HEK293 (cell line): ENCODE measurements around the gene PRSS2.

Experiments
- CTCF ChIA-PET: fragments of 350-600 bp; formaldehyde crosslinking; extraction: SDS; loops from one replicate; lab custom pipeline; 2021; ENCODE audit warnings: antibody characterized with exemption; lab: Yijun Ruan, JAX
- POLR2A ChIA-PET: fragments of 300-600 bp; formaldehyde crosslinking; extraction: SDS; loops from one replicate; lab custom pipeline; 2020; ENCODE audit warnings: antibody characterized with exemption, inconsistent platforms; lab: Yijun Ruan, JAX
- H3K27ac ChIP-seq: fragments of 200-500 bp; sonication (Bioruptor generic); 2 replicates; pipeline ENCODE4 v1.5.1; 2014; ENCODE audit warnings: low read depth, low read length, control low read depth, inconsistent platforms; ENCODE audit errors: extremely low read depth
- H3K36me3 ChIP-seq, 2 experiments: fragments of 200-500 bp in 1 of 2; sonication (Bioruptor generic) in 1 of 2; 1 replicate in 1 of 2; 2 replicates in 1 of 2; pipeline ENCODE4 v1.5.1; 2014 to 2017; ENCODE audit warnings: inconsistent platforms in 2 of 2, low read length in 2 of 2; ENCODE audit not compliant: control insufficient read depth in 2 of 2, insufficient read depth in 1 of 2
- H3K4me1 ChIP-seq: fragments of 200-500 bp; sonication (Bioruptor generic); 2 replicates; pipeline ENCODE4 v1.5.1; 2014; ENCODE audit warnings: mild to moderate bottlenecking, low read length, inconsistent platforms; ENCODE audit not compliant: control insufficient read depth, insufficient read depth
- H3K4me3 ChIP-seq: 2 replicates; pipeline ENCODE4 v1.5.1; 2011; ENCODE audit warnings: low read depth, mild to moderate bottlenecking, control low read depth, low read length, moderate library complexity
- H3K9me3 ChIP-seq: fragments of 200-500 bp; sonication (Bioruptor generic); 2 replicates; pipeline ENCODE4 v1.5.1; 2014; ENCODE audit warnings: low read depth, low read length, inconsistent platforms; ENCODE audit not compliant: control insufficient read depth, insufficient read depth
- KLF9 ChIP-seq: fragments of 450-650 bp; formaldehyde crosslinking; IDR thresholded peaks from 2 replicates; pipeline ENCODE4 v1.5.1; 2016; ENCODE audit warnings: missing biosample characterization, missing genetic modification characterization, low read depth
- SCRT2 ChIP-seq: fragments of 450-650 bp; formaldehyde crosslinking; IDR thresholded peaks from 2 replicates; pipeline ENCODE4 v1.5.1; 2016; ENCODE audit warnings: missing biosample characterization, missing genetic modification characterization
- ZBTB21 ChIP-seq: fragments of 450-650 bp; formaldehyde crosslinking; IDR thresholded peaks from 2 replicates; pipeline ENCODE4 v1.5.1; 2017; ENCODE audit warnings: missing biosample characterization, missing genetic modification characterization
- ZFP41 ChIP-seq: fragments of 450-650 bp; formaldehyde crosslinking; IDR thresholded peaks from 2 replicates; pipeline ENCODE4 v1.5.1; 2016; ENCODE audit warnings: missing biosample characterization, missing genetic modification characterization, borderline replicate concordance
- ZNF155 ChIP-seq: fragments of 450-650 bp; formaldehyde crosslinking; IDR thresholded peaks from 2 replicates; pipeline ENCODE4 v1.5.1; 2016; ENCODE audit warnings: missing biosample characterization, missing genetic modification characterization
- ZNF214 ChIP-seq: fragments of 450-650 bp; formaldehyde crosslinking; IDR thresholded peaks from 2 replicates; pipeline ENCODE4 v1.5.1; 2017; ENCODE audit warnings: missing biosample characterization, mild to moderate bottlenecking, missing genetic modification characterization, borderline replicate concordance
- ZNF324 ChIP-seq: fragments of 450-650 bp; formaldehyde crosslinking; IDR thresholded peaks from 2 replicates; pipeline ENCODE4 v1.5.1; 2016; ENCODE audit warnings: missing biosample characterization, missing genetic modification characterization
- ZNF366 ChIP-seq: fragments of 450-650 bp; formaldehyde crosslinking; conservative IDR thresholded peaks from 2 replicates; pipeline ENCODE4 v1.5.1; 2016; ENCODE audit warnings: missing biosample characterization, missing genetic modification characterization
- ZNF521 ChIP-seq: fragments of 450-650 bp; formaldehyde crosslinking; IDR thresholded peaks from 2 replicates; pipeline ENCODE4 v1.5.1; 2017; ENCODE audit warnings: missing biosample characterization, mild to moderate bottlenecking, missing genetic modification characterization
- ZNF560 ChIP-seq: fragments of 450-650 bp; formaldehyde crosslinking; IDR thresholded peaks from 2 replicates; pipeline ENCODE4 v1.5.1; 2017; ENCODE audit warnings: missing biosample characterization, missing genetic modification characterization, borderline replicate concordance
- ZNF654 ChIP-seq: fragments of 450-650 bp; formaldehyde crosslinking; IDR thresholded peaks from 2 replicates; pipeline ENCODE4 v1.5.1; 2016; ENCODE audit warnings: low read depth, missing biosample characterization, missing genetic modification characterization
- ZNF707 ChIP-seq: fragments of 450-650 bp; formaldehyde crosslinking; IDR thresholded peaks from 2 replicates; pipeline ENCODE4 v1.5.1; 2016; ENCODE audit warnings: missing biosample characterization, missing genetic modification characterization
- ZNF785 ChIP-seq: fragments of 450-650 bp; formaldehyde crosslinking; IDR thresholded peaks from 2 replicates; pipeline ENCODE4 v1.5.1; 2016; ENCODE audit warnings: missing biosample characterization, missing genetic modification characterization
- TF ChIP-seq, protein P1 (sequence below): fragments of 450-650 bp; formaldehyde crosslinking; conservative IDR thresholded peaks from 2 replicates; pipeline ENCODE4 v1.5.1; 2016; ENCODE audit warnings: low read depth, missing biosample characterization, missing genetic modification characterization
- TF ChIP-seq, protein P2 (sequence below): fragments of 450-650 bp; formaldehyde crosslinking; conservative IDR thresholded peaks from 2 replicates; pipeline ENCODE4 v1.5.1; 2016; ENCODE audit warnings: low read depth, missing biosample characterization, missing genetic modification characterization
- TF ChIP-seq, protein P3 (sequence below): fragments of 450-650 bp; formaldehyde crosslinking; IDR thresholded peaks from 2 replicates; pipeline ENCODE4 v1.5.1; 2016; ENCODE audit warnings: missing biosample characterization, missing genetic modification characterization
- TF ChIP-seq, protein P4 (sequence below): fragments of 450-650 bp; formaldehyde crosslinking; IDR thresholded peaks from 2 replicates; pipeline ENCODE4 v1.5.1; 2016; ENCODE audit warnings: missing biosample characterization, missing genetic modification characterization
- TF ChIP-seq, protein P5 (sequence below): IDR thresholded peaks from 2 replicates; pipeline ENCODE4 v1.6.1; 2011; ENCODE audit warnings: mild to moderate bottlenecking, low read depth, low read length, borderline replicate concordance
- TF ChIP-seq, protein P6 (sequence below): fragments of 450-650 bp; formaldehyde crosslinking; IDR thresholded peaks from 2 replicates; pipeline ENCODE4 v1.5.1; 2017; ENCODE audit warnings: missing biosample characterization, mild to moderate bottlenecking, missing genetic modification characterization, moderate library complexity
- TF ChIP-seq, protein P7 (sequence below): fragments of 450-650 bp; formaldehyde crosslinking; IDR thresholded peaks from 2 replicates; pipeline ENCODE4 v1.5.1; 2016; ENCODE audit warnings: missing biosample characterization, missing genetic modification characterization

PRSS2 gene

DNA sequence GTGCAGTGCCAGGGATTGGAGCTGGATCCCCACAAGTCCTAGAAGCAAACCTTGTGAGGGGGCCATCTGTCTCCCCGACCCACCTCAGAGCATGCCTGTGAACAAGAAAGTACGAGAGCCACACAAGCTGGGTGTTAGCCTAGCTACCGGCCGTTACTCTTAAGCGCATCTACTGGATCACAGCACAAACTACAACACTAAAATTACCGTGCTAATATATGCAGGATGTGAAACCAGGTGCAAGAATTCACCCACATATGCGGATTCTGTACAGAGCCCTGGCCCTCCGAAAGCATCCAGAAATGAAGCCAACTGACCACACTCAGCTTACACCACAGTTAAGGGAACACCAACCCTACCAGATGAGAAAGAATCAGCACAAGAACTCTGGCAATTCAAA lies 37.5 kb upstream of the PRSS2 start (continued):
- TF ChIP-seq, protein P1, sequence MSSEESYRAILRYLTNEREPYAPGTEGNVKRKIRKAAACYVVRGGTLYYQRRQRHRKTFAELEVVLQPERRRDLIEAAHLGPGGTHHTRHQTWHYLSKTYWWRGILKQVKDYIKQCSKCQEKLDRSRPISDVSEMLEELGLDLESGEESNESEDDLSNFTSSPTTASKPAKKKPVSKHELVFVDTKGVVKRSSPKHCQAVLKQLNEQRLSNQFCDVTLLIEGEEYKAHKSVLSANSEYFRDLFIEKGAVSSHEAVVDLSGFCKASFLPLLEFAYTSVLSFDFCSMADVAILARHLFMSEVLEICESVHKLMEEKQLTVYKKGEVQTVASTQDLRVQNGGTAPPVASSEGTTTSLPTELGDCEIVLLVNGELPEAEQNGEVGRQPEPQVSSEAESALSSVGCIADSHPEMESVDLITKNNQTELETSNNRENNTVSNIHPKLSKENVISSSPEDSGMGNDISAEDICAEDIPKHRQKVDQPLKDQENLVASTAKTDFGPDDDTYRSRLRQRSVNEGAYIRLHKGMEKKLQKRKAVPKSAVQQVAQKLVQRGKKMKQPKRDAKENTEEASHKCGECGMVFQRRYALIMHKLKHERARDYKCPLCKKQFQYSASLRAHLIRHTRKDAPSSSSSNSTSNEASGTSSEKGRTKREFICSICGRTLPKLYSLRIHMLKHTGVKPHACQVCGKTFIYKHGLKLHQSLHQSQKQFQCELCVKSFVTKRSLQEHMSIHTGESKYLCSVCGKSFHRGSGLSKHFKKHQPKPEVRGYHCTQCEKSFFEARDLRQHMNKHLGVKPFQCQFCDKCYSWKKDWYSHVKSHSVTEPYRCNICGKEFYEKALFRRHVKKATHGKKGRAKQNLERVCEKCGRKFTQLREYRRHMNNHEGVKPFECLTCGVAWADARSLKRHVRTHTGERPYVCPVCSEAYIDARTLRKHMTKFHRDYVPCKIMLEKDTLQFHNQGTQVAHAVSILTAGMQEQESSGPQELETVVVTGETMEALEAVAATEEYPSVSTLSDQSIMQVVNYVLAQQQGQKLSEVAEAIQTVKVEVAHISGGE (tag by site-specific recombination): no peak
- TF ChIP-seq KLF9 (tag by site-specific recombination) (no peak), ZNF707 (no peak), ZNF654 (tag by site-specific recombination) (no peak), ZNF366 (no peak), ZNF214 (tag by site-specific recombination) (no peak), ZNF155 (tag by site-specific recombination) (no peak), ZNF521 (tag by site-specific recombination) (no peak), ZFP41 (tag by site-specific recombination) (no peak), ZNF785 (tag by site-specific recombination) (no peak)
- TF ChIP-seq, protein P2, sequence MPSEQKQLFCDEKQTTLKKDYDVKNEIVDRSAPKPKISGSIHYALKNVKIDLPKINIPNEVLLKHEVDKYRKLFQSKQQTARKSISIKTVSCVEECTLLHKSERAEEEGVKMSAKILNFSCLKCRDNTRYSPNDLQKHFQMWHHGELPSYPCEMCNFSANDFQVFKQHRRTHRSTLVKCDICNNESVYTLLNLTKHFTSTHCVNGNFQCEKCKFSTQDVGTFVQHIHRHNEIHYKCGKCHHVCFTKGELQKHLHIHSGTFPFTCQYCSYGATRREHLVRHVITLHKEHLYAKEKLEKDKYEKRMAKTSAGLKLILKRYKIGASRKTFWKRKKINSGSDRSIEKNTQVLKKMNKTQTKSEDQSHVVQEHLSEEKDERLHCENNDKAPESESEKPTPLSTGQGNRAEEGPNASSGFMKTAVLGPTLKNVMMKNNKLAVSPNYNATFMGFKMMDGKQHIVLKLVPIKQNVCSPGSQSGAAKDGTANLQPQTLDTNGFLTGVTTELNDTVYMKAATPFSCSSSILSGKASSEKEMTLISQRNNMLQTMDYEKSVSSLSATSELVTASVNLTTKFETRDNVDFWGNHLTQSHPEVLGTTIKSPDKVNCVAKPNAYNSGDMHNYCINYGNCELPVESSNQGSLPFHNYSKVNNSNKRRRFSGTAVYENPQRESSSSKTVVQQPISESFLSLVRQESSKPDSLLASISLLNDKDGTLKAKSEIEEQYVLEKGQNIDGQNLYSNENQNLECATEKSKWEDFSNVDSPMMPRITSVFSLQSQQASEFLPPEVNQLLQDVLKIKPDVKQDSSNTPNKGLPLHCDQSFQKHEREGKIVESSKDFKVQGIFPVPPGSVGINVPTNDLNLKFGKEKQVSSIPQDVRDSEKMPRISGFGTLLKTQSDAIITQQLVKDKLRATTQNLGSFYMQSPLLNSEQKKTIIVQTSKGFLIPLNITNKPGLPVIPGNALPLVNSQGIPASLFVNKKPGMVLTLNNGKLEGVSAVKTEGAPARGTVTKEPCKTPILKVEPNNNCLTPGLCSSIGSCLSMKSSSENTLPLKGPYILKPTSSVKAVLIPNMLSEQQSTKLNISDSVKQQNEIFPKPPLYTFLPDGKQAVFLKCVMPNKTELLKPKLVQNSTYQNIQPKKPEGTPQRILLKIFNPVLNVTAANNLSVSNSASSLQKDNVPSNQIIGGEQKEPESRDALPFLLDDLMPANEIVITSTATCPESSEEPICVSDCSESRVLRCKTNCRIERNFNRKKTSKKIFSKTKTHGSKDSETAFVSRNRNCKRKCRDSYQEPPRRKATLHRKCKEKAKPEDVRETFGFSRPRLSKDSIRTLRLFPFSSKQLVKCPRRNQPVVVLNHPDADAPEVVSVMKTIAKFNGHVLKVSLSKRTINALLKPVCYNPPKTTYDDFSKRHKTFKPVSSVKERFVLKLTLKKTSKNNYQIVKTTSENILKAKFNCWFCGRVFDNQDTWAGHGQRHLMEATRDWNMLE: no peak
- TF ChIP-seq, protein P3, sequence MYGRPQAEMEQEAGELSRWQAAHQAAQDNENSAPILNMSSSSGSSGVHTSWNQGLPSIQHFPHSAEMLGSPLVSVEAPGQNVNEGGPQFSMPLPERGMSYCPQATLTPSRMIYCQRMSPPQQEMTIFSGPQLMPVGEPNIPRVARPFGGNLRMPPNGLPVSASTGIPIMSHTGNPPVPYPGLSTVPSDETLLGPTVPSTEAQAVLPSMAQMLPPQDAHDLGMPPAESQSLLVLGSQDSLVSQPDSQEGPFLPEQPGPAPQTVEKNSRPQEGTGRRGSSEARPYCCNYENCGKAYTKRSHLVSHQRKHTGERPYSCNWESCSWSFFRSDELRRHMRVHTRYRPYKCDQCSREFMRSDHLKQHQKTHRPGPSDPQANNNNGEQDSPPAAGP (tag by site-specific recombination): no peak
- TF ChIP-seq, protein P4, sequence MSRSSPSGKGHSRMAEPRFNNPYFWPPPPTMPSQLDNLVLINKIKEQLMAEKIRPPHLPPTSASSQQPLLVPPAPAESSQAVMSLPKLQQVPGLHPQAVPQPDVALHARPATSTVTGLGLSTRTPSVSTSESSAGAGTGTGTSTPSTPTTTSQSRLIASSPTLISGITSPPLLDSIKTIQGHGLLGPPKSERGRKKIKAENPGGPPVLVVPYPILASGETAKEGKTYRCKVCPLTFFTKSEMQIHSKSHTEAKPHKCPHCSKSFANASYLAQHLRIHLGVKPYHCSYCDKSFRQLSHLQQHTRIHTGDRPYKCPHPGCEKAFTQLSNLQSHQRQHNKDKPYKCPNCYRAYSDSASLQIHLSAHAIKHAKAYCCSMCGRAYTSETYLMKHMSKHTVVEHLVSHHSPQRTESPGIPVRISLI (tag by site-specific recombination): no peak
- TF ChIP-seq, protein P5, sequence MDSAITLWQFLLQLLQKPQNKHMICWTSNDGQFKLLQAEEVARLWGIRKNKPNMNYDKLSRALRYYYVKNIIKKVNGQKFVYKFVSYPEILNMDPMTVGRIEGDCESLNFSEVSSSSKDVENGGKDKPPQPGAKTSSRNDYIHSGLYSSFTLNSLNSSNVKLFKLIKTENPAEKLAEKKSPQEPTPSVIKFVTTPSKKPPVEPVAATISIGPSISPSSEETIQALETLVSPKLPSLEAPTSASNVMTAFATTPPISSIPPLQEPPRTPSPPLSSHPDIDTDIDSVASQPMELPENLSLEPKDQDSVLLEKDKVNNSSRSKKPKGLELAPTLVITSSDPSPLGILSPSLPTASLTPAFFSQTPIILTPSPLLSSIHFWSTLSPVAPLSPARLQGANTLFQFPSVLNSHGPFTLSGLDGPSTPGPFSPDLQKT: no peak

DNA sequence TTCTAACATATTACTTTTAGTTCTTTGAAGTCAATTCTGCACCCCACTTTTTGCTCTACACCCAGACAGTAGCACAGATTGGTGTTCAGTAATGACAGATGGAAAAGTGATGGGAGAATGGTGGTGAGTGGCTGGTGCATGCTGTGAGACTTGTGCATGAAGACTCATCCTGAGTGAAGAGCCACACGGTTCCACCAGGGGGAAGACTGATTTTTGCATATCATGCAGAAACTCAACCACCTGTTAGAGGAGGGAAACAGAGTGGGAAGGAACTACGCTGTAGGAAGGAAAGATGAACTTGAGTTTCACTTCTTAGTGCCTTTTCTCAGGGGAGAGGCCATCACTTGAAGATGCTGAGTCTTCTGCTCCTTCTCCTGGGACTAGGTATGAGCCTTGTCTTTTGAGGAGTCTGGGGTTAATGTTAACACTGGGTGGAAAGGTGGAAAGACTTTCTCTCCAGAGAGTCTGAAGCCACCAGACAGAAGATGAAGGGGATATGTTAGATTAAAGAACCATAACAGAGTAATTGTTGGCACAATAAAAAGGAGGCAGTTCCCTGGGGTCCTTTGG lies 30.8 kb upstream of the PRSS2 start:
- Histone ChIP-seq H3K36me3 (no peaks in the 10 kb centered on the region), H3K27ac (no peak overlapping the region), H3K4me3 (no peak overlapping the region), H3K9me3 (no peaks in the 10 kb centered on the region), H3K4me1 (no peaks in the 10 kb centered on the region)
- POLR2A ChIA-PET: no interaction called here
- CTCF ChIA-PET: interaction anchor here (2.0 kb wide), 1 partner anchor 43 kb away, joined by 5 read pairs; no protein-coding TSS in a partner anchor
- TF ChIP-seq, protein P6, sequence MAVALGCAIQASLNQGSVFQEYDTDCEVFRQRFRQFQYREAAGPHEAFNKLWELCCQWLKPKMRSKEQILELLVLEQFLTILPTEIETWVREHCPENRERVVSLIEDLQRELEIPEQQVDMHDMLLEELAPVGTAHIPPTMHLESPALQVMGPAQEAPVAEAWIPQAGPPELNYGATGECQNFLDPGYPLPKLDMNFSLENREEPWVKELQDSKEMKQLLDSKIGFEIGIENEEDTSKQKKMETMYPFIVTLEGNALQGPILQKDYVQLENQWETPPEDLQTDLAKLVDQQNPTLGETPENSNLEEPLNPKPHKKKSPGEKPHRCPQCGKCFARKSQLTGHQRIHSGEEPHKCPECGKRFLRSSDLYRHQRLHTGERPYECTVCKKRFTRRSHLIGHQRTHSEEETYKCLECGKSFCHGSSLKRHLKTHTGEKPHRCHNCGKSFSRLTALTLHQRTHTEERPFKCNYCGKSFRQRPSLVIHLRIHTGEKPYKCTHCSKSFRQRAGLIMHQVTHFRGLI (tag by site-specific recombination): no peak
- TF ChIP-seq, protein P7, sequence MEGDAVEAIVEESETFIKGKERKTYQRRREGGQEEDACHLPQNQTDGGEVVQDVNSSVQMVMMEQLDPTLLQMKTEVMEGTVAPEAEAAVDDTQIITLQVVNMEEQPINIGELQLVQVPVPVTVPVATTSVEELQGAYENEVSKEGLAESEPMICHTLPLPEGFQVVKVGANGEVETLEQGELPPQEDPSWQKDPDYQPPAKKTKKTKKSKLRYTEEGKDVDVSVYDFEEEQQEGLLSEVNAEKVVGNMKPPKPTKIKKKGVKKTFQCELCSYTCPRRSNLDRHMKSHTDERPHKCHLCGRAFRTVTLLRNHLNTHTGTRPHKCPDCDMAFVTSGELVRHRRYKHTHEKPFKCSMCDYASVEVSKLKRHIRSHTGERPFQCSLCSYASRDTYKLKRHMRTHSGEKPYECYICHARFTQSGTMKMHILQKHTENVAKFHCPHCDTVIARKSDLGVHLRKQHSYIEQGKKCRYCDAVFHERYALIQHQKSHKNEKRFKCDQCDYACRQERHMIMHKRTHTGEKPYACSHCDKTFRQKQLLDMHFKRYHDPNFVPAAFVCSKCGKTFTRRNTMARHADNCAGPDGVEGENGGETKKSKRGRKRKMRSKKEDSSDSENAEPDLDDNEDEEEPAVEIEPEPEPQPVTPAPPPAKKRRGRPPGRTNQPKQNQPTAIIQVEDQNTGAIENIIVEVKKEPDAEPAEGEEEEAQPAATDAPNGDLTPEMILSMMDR (tag by site-specific recombination): peak; percentile 16; the same call in 1 of the 2 replicates
- TF ChIP-seq ZBTB21 (tag by site-specific recombination) (no peak), ZNF560 (no peak), ZNF324 (tag by site-specific recombination) (no peak), SCRT2 (peak; percentile 55; the same call in 1 of the 2 replicates)
